Lower leg skin (tissue), 3 donors: Measurements from ENCODE around the gene UCKL1.

Experiments used
- POLR2A ChIP-seq, 2 donors: fragments of 450-650 bp; IDR thresholded peaks; one replicate each; pipeline ENCODE4 v1.6.1; 2016 to 2017; ENCODE audit warnings: antibody characterized with exemption in 2 of 2, mild to moderate bottlenecking in 1 of 2, moderate library complexity in 1 of 2
- TF ChIP-seq, protein P1 (sequence below), 3 donors: fragments of 450-650 bp; IDR thresholded peaks; one replicate each; pipeline ENCODE4 v1.5.1; 2016; ENCODE audit warnings: antibody characterized with exemption in 3 of 3, mild to moderate bottlenecking in 3 of 3, moderate library complexity in 2 of 3

DNA sequence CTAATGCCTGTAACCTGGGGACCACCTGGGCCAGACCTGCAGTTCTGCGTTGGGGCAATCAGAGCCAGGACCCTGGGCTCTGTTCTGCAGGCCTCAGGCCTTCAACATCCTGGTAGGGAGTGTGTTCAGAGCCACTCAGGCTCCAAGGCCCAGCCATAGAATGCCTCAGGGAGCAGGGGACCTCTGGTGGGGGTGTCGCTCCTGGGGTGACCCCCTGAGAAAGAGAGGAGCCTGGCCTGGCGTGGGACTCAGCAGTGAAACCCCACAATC, 12.5 kb downstream of the UCKL1 start:
- TF ChIP-seq, protein P1, sequence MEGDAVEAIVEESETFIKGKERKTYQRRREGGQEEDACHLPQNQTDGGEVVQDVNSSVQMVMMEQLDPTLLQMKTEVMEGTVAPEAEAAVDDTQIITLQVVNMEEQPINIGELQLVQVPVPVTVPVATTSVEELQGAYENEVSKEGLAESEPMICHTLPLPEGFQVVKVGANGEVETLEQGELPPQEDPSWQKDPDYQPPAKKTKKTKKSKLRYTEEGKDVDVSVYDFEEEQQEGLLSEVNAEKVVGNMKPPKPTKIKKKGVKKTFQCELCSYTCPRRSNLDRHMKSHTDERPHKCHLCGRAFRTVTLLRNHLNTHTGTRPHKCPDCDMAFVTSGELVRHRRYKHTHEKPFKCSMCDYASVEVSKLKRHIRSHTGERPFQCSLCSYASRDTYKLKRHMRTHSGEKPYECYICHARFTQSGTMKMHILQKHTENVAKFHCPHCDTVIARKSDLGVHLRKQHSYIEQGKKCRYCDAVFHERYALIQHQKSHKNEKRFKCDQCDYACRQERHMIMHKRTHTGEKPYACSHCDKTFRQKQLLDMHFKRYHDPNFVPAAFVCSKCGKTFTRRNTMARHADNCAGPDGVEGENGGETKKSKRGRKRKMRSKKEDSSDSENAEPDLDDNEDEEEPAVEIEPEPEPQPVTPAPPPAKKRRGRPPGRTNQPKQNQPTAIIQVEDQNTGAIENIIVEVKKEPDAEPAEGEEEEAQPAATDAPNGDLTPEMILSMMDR (IDR thresholded peaks at IDR 0.05): no peak
- TF ChIP-seq POLR2A (IDR thresholded peaks at IDR 0.05): no peak
